ENCODE results near the gene CFHR5. TPM values are rescaled to one million over a fixed set of nuclear protein-coding genes. Genes with fewer than 3 reads are reported as not detected.

Gene CFHR5
- total RNA-seq, 3 donors from 2014 or later (not counting 1 experiment from before 2014, with no cell fraction given) = not detected

- Histone ChIP-seq H3K4me1 (ENCODE audit: control insufficient read depth, insufficient read depth, low read length) (no peaks in the 10 kb centered on the region), H3K4me3 (ENCODE audit: low read length) (no peak overlapping the region), H3K9me3 (ENCODE audit: control insufficient read depth, insufficient read depth, low read length) (no peaks in the 10 kb centered on the region), H3K36me3 (ENCODE audit: control insufficient read depth, insufficient read depth, low read length) (no peaks in the 10 kb centered on the region), H3K27ac (ENCODE audit: low read length) (no peak overlapping the region), H3K27me3 (ENCODE audit: control insufficient read depth, insufficient read depth, low read length) (no peaks in the 10 kb centered on the region)
- Mint-ChIP-seq H3K27ac (no peak overlapping the region), H3K27me3 (ENCODE audit: low read depth in 2 of 2) (no peaks in the 10 kb centered on the region), H3K9me3 (peaks cover 0 to 12% of the 10 kb centered on the region in 2 donors), H3K4me3 (no peak overlapping the region), H3K4me1 (no peaks in the 10 kb centered on the region), H3K36me3 (no peaks in the 10 kb centered on the region)
- intact Hi-C loops (cut with micrococcal nuclease) = no loop called here
- WGBS (ENCODE audit: insufficient coverage) = 79% methylated on average over 8 of the region's 8 CpGs
- no peak for ATAC-seq
- TF ChIP-seq CTCF (IDR thresholded peaks at IDR 0.05) = no peak
- no peak for DNase-seq
Measured at GRCh38 chr1:197017558-197018146, 40.3 kb downstream of the CFHR5 start.

GRCh38 chr1:197021716-197022115 is 44.4 kb downstream of the CFHR5 start:
- no peak overlapping the region for H3K27ac Mint-ChIP-seq
- H3K27ac ChIP-seq (ENCODE audit: low read length) = no peak overlapping the region
- H3K9me3 ChIP-seq (ENCODE audit: control insufficient read depth, insufficient read depth, low read length) = no peaks in the 10 kb centered on the region
- H3K4me3 Mint-ChIP-seq = no peak overlapping the region
- TF ChIP-seq CTCF (IDR thresholded peaks at IDR 0.05) = no peak
- H3K9me3 Mint-ChIP-seq = peaks cover 0 to 14% of the 10 kb centered on the region in 2 donors
- H3K27me3 ChIP-seq (ENCODE audit: control insufficient read depth, insufficient read depth, low read length) = no peaks in the 10 kb centered on the region
- DNase-seq (no peak), ATAC-seq (no peak)
- intact Hi-C loops (cut with micrococcal nuclease) = no loop called here
- H3K4me1 Mint-ChIP-seq = no peaks in the 10 kb centered on the region
- H3K4me1 ChIP-seq (ENCODE audit: control insufficient read depth, insufficient read depth, low read length) = no peaks in the 10 kb centered on the region
- H3K4me3 ChIP-seq (ENCODE audit: low read length) = no peak overlapping the region
- H3K27me3 Mint-ChIP-seq (ENCODE audit: low read depth in 2 of 2) = no peaks in the 10 kb centered on the region
- no peaks in the 10 kb centered on the region for H3K36me3 Mint-ChIP-seq
- no peaks in the 10 kb centered on the region for H3K36me3 ChIP-seq (ENCODE audit: control insufficient read depth, insufficient read depth, low read length)
- 47% methylated on average over 4 of the region's 4 CpGs for WGBS (ENCODE audit: insufficient coverage)

- intact Hi-C loops (cut with micrococcal nuclease) = no loop called here
- Mint-ChIP-seq H3K27ac (no peak overlapping the region), H3K36me3 (no peaks in the 10 kb centered on the region), H3K27me3 (ENCODE audit: low read depth in 2 of 2) (no peaks in the 10 kb centered on the region), H3K4me1 (no peaks in the 10 kb centered on the region), H3K9me3 (peaks cover 0 to 11% of the 10 kb centered on the region in 2 donors), H3K4me3 (no peak overlapping the region)
- H3K4me3 ChIP-seq (ENCODE audit: low read length) = no peak overlapping the region
- ATAC-seq (no peak), DNase-seq (no peak)
- no peaks in the 10 kb centered on the region for H3K9me3 ChIP-seq (ENCODE audit: control insufficient read depth, insufficient read depth, low read length)
- WGBS (ENCODE audit: insufficient coverage) = 100% methylated on average over 1 of the region's 1 CpG
- no peaks in the 10 kb centered on the region for H3K27me3 ChIP-seq (ENCODE audit: control insufficient read depth, insufficient read depth, low read length)
- H3K36me3 ChIP-seq (ENCODE audit: control insufficient read depth, insufficient read depth, low read length) = no peaks in the 10 kb centered on the region
- H3K4me1 ChIP-seq (ENCODE audit: control insufficient read depth, insufficient read depth, low read length) = no peaks in the 10 kb centered on the region
- H3K27ac ChIP-seq (ENCODE audit: low read length) = no peak overlapping the region
- no peak for TF ChIP-seq CTCF (IDR thresholded peaks at IDR 0.05)
Measured at GRCh38 chr1:197024460-197024859, 47.1 kb downstream of the CFHR5 start.

- H3K4me3 ChIP-seq (ENCODE audit: low read length) = no peak overlapping the region
- H3K36me3 ChIP-seq (ENCODE audit: control insufficient read depth, insufficient read depth, low read length) = no peaks in the 10 kb centered on the region
- WGBS (ENCODE audit: insufficient coverage) = 94% methylated on average over 6 of the region's 6 CpGs
- H3K4me1 Mint-ChIP-seq = no peaks in the 10 kb centered on the region
- no peak overlapping the region for H3K4me3 Mint-ChIP-seq
- DNase-seq (no peak), ATAC-seq (no peak)
- no peaks in the 10 kb centered on the region for H3K4me1 ChIP-seq (ENCODE audit: control insufficient read depth, insufficient read depth, low read length)
- intact Hi-C loops (cut with micrococcal nuclease) = no loop called here
- H3K27ac Mint-ChIP-seq = no peak overlapping the region
- no peaks in the 10 kb centered on the region for H3K27me3 Mint-ChIP-seq (ENCODE audit: low read depth in 2 of 2)
- H3K36me3 Mint-ChIP-seq = no peaks in the 10 kb centered on the region
- peaks cover 0 to 2% of the 10 kb centered on the region in 2 donors for H3K9me3 Mint-ChIP-seq
- TF ChIP-seq CTCF (IDR thresholded peaks at IDR 0.05) = no peak
- no peaks in the 10 kb centered on the region for H3K27me3 ChIP-seq (ENCODE audit: control insufficient read depth, insufficient read depth, low read length)
- H3K27ac ChIP-seq (ENCODE audit: low read length) = no peak overlapping the region
- H3K9me3 ChIP-seq (ENCODE audit: control insufficient read depth, insufficient read depth, low read length) = no peaks in the 10 kb centered on the region
Measured at GRCh38 chr1:197027359-197027758, 50.0 kb downstream of the CFHR5 start.
